Daoy (cell line): Measurements from ENCODE around the gene QSOX2. TPM values are rescaled to one million over a fixed set of nuclear protein-coding genes. Genes with fewer than 3 reads are reported as not detected.

Source experiments
- DNase-seq: peaks from one replicate; pipeline ENCODE4 v3.0.0-alpha.2; 2015; ENCODE audit warnings: low read depth
- total RNA-seq: library from RNA; depleted of rRNA; stranded (reverse); fragments of >200 nt; shearing (Covaris generic); gene quantifications from 2 replicates; pipeline ENCODE4 v1.2.3, GENCODE V29; 2014

QSOX2 gene
- total RNA-seq, 1 experiment from 2014 or later = 30.3 TPM

GRCh38 chr9:136192289-136193126 is 53.1 kb downstream of the QSOX2 start:
- DNase-seq = no peak

GRCh38 chr9:136191960-136192286 is 53.7 kb downstream of the QSOX2 start:
- no peak for DNase-seq

DNA sequence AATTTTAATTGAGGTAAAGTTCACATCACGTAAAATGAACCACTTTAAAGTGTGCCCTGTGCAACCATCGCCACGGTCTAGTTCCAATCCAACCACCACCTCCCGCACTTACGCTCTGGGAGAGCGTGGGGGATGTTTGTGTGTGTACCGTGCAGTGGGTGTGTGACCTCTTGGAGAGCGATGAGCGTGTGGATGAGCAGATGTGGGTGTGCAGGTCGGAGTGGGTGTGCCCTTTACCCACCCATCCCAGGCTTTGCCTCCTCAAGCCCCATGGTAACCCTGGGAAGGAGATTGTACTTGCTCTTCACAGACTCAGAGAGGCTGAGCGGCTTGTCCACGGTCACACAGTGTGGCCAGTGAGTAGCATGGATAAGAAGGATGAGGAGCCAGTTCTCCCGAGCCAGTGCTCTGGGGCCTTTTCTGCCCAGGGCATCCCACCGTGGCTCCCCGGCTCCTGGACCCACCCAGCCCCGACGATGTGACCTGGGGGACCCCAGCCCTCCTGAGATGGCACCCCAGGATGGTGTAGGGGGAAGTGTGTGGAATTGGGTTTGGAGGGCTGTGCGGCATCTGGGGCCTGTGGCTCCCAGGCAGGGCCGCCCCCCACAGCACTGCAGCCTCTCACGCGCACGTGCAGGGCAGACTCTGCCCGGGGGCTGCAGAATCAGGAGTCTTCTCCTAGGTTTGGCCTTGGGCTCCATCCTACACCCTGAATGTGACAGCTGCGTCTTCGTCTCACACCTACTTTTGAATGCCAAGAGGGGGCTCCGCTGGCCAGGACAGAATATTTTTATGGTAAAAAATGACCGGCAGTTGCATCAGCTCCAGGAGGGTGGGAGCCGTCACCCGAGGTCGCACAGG is 54.3 kb downstream of the QSOX2 start:
- no peak for DNase-seq

DNA sequence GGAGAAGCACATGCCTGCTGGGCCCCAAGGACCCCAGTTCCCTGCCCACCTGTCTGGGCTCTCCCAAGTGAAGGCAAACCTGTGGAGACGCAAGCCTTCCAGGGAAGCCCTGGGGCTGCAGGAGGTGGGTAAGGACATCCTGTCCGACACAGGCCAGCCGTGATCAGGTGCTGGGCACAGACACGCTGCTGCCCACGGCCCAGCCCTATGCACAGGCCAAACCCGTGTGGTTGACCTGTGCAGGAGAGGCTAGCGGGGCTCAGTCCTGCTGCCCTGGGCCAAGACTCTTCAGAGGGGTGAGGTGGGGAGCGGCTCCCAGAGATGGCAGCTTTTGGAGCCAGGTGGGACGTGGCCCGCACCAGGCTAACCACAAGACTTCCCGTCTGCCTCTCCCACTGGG is 55.0 kb downstream of the QSOX2 start:
- DNase-seq = no peak

DNA sequence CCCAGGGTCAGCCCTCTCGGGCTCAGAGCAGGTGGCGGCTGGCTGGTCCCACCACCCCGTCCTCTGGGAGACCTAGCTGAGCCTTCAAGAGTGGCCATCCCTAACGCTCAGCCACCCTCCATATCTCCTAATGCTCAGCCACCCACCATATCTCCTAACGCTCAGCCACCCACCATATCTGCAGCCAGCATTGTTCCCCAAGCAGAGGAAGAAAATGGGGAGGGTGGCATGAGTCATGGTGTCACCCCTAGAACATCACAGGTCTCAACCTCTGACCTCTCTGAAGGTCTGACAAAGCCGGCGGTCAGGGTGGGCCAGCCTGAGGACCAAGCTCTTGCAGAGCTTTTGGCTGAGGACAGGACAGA is 55.4 kb downstream of the QSOX2 start:
- DNase-seq = no peak

DNA sequence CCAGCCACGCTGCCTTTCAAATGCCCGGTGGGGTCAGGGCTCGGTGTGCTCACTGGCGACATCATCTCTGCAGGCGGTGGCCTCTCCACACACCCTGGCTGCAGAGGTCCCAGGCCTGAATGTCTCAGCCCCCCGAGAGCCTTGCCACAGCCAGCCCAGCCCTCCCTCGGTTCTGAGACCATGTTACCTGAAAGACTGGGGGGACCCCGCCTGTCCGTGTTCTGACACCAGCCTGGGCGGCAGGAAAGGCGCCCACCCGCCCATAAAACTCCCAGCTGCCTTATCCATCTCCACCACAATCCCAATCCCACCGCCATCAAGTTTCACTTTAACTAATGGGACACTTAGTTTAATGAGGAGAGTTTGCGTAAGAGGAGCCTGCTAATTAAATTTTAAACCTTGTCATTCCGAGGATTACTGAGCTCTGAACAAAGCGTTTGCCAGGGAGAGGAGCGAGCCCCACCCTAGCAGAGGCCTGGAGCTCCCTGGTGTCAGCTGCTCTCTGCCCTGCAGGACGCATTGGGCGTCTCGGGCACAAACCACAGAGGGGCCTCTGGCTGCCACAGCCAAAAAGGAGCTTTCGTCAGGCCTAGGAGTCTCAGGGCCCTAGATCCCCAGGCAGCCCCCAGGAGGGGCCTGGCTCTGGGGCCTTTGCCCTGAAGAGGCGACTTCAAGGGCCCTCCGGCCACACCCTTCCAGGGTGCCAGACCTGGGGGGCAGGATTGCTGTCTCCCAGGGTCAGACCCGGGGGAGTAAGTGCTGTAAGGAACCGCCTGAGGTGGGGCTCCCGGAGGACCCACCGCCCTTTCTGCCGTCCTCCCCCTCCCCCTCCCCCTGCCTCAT is 56.0 kb downstream of the QSOX2 start:
- DNase-seq = no peak

- DNase-seq = no peak
These were observed 57.7 kb downstream of the QSOX2 start for GRCh38 chr9:136187683-136188586.

DNA sequence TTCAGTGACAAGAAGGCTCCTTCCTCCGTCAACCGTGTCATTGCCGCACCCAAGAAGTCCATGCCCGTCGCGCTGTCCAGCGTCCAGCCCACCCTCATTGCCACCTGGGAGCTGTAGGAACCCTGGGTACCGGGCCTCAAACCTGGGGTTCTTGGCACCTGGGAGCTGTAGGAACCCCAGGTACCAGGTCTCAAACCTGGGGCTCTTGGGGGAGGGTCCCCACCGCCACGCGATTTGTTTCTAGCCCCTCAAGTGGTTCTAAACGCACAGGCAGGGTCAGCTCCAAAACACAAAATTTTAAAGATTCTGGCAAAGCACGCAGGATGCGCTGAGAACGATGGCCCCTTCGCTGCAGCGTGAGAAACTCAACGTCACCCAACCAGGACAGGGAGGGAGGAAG is 58.4 kb downstream of the QSOX2 start:
- no peak for DNase-seq

GRCh38 chr9:136186386-136186785 is 59.2 kb downstream of the QSOX2 start:
- DNase-seq = no peak

GRCh38 chr9:136185596-136186366 is 59.8 kb downstream of the QSOX2 start:
- no peak for DNase-seq

DNA sequence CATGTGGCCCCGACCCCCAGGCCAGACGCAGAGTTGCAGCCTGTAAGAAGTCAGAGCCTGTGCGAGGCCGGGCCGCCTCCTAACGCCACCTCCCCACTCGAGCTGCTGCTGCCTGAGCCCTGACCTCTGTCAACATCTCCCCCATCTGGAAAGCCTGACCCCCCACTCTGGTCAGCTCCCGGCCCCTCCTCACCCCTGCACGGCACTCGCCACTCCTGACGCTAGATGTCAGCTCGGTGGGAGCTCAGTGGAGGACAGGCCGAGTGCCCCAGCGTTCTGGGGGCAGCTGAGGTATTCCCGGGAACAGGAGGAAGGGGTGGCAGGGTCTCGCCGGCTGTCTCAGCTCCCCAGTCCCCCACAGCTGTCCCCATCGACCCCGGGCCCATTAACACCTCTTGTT is 60.5 kb downstream of the QSOX2 start:
- DNase-seq = no peak

GRCh38 chr9:136182850-136183422 is 62.7 kb downstream of the QSOX2 start:
- no peak for DNase-seq

GRCh38 chr9:136182420-136182787 is 63.2 kb downstream of the QSOX2 start:
- DNase-seq = no peak

DNA sequence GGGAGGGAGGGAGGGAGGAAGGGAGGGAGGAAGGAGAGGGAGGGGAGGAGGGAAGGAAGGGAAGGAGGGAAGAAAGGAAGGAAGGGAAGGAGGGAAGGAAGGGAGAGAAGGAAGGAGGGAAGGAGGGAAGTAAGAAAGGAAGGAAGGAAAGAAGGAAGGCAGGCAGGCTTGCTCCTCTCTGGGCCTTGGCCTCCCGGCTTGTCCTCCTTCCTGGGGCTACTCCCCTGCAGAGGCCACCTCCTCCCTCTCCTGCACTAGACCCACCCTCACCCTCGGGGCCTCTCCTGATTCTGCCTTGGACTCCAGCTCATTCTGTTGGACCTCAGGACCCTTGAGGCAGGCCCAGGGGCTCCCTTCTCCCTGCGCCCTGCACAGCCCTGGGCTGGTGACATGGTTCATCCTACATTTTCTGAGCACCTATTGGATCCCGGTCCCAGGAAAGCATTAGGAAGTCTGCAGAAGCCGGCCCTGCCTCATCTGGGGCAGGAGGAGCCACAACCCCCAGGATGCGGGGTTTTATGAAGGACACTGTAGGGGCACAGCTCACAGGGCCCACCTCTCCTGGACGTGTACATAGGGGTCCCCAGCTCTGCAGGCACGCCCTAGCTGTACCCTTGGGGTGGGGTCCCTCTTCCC is 63.7 kb downstream of the QSOX2 start:
- no peak for DNase-seq

GRCh38 chr9:136180586-136180985 is 65.0 kb downstream of the QSOX2 start:
- DNase-seq = no peak

GRCh38 chr9:136179761-136180160 is 65.9 kb downstream of the QSOX2 start:
- DNase-seq = no peak

GRCh38 chr9:136179101-136179616 is 66.5 kb downstream of the QSOX2 start:
- DNase-seq = no peak

GRCh38 chr9:136178773-136179075 is 66.9 kb downstream of the QSOX2 start:
- no peak for DNase-seq

DNA sequence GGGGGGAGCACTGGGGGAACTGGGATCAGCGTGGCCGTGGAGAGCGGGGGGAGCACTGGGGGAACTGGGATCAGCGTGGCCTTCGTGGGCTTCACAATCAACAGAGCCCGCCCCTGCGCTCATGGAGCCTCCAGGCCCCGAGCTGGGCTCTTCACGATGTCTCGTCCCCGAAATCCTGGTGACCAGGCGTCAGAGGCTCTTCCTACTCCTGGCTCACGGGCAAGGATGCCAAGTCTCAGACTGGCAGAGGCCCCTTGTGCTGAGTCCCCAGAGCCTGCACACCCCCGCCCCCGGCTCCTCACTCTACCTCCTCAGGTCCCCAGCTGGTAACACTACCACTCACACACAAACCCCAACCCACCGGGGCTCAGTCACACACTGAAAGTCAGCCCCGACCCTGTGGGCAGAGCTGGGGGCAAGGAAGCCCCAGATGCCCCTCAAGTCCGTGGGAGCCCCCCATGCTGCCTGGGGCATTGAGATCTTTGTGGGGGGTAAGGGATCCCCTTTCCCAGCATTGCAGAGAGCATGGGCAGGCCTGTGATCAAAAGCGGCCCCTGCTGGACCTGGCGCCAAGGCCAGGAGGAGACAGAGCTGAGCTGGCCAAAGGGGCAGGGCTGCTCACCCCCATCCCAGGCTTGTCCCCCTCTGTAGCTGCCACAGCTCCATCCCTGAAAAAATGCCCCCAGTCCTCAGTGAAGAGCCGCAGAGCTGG is 67.4 kb downstream of the QSOX2 start:
- DNase-seq = no peak
